Measurements from ENCODE around the gene COX20. TPM values are rescaled to one million over a fixed set of nuclear protein-coding genes. Genes with fewer than 3 reads are reported as not detected.

COX20 gene
- polyA plus RNA-seq, 1 donor (not counting 4 experiments of a cell fraction or from before 2014, with no cell fraction given) = 66.1 TPM

DNA sequence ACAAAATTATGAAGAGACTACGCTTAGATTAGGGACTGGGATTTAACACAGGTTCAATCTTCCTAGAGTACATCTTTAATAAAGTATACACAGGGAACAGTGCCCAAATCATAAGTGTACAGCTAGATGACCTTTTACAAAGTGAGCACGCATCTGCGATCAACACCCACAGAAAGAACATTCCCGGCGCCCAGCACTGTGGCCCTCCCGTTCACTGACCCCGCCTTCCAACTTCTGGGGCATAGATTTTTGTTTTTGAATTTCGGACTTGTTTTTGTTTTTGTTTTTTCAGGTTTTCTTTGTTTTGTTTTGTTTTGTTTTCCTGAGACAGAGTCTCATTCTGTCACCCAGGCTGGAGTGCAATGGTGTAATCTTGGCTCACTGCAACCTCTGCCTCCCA is 30.6 kb upstream of the COX20 start:
- Histone ChIP-seq H3K9me3 (ENCODE audit: control insufficient read depth, low read depth, low read length) (no peaks in the 10 kb centered on the region), H3K4me1 (ENCODE audit: control insufficient read depth, extremely low read depth, insufficient read depth, low read length) (no peaks in the 10 kb centered on the region), H3K79me2 (ENCODE audit: control insufficient read depth, insufficient read depth, low read length) (no peaks in the 10 kb centered on the region), H3K27me3 (ENCODE audit: control insufficient read depth, extremely low read depth, insufficient read depth, low read length) (no peaks in the 10 kb centered on the region), H3K4me2 (ENCODE audit: control insufficient read depth, extremely low read depth, insufficient read depth, low read depth, low read length) (no peak overlapping the region), H3K4me3 (ENCODE audit: control insufficient read depth in 2 of 3, extremely low read depth in 1 of 3, insufficient read depth in 2 of 3, low read depth in 1 of 3, low read length in 3 of 3) (no peak overlapping the region), H4K20me1 (ENCODE audit: control insufficient read depth, extremely low read depth, insufficient read depth, low read length) (no peaks in the 10 kb centered on the region), H3K9ac (ENCODE audit: control insufficient read depth, extremely low read depth, insufficient read depth, low read length) (no peak overlapping the region), H3K27ac (ENCODE audit: control insufficient read depth, insufficient read depth, low read length) (no peak overlapping the region), H3K9me1 (ENCODE audit: control insufficient read depth, extremely low read depth, insufficient read depth, low read length) (no peaks in the 10 kb centered on the region), H3K36me3 (ENCODE audit: control insufficient read depth in 2 of 2, extremely low read depth in 1 of 2, insufficient read depth in 2 of 2, low read length in 2 of 2) (no peaks in the 10 kb centered on the region), H2AFZ (ENCODE audit: control insufficient read depth, low read length) (no peak overlapping the region)
- TF ChIP-seq, protein P1, sequence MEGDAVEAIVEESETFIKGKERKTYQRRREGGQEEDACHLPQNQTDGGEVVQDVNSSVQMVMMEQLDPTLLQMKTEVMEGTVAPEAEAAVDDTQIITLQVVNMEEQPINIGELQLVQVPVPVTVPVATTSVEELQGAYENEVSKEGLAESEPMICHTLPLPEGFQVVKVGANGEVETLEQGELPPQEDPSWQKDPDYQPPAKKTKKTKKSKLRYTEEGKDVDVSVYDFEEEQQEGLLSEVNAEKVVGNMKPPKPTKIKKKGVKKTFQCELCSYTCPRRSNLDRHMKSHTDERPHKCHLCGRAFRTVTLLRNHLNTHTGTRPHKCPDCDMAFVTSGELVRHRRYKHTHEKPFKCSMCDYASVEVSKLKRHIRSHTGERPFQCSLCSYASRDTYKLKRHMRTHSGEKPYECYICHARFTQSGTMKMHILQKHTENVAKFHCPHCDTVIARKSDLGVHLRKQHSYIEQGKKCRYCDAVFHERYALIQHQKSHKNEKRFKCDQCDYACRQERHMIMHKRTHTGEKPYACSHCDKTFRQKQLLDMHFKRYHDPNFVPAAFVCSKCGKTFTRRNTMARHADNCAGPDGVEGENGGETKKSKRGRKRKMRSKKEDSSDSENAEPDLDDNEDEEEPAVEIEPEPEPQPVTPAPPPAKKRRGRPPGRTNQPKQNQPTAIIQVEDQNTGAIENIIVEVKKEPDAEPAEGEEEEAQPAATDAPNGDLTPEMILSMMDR (optimal IDR thresholded peaks at IDR 0.05 in 1 of 3, IDR thresholded peaks at IDR 0.05 in 1 of 3, conservative IDR thresholded peaks at IDR 0.05 in 1 of 3; ENCODE audit: extremely low read depth in 1 of 3, insufficient read depth in 2 of 3, low read length in 3 of 3) = no peak
- TF ChIP-seq EZH2 (IDR thresholded peaks at IDR 0.05; ENCODE audit: low read length) = no peak
- dilution Hi-C loops (cut with MboI; ENCODE audit: extremely low pct_ligation_motif_present, low sequenced_read_pairs) = no loop called here
- no peak for DNase-seq (ENCODE audit: low read depth, low spot score)
- no peak for FAIRE-seq

DNA sequence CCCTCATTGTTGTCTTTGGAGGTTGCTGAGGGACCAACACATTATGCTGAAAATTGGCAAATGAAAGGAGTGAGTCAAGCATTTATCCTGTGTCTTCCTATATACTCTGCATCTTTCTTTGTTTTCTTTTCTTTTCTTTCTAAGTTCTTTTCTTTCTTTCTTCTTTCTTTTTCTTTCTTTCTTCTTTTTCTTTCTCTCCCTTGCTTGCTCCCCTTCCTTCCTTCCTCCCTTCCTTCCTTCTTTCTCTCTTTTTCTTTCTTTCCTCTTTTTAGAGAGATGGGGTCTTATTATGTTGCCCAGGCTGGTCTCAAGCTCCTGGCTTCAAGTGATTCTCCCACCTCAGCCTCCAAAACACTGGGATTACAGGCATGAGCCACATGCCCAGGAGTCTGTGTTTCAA is 28.3 kb upstream of the COX20 start:
- Histone ChIP-seq H3K4me3 (ENCODE audit: control insufficient read depth in 2 of 3, extremely low read depth in 1 of 3, insufficient read depth in 2 of 3, low read depth in 1 of 3, low read length in 3 of 3) (no peak overlapping the region), H2AFZ (ENCODE audit: control insufficient read depth, low read length) (no peak overlapping the region), H3K9me3 (ENCODE audit: control insufficient read depth, low read depth, low read length) (no peaks in the 10 kb centered on the region), H3K79me2 (ENCODE audit: control insufficient read depth, insufficient read depth, low read length) (no peaks in the 10 kb centered on the region), H3K4me1 (ENCODE audit: control insufficient read depth, extremely low read depth, insufficient read depth, low read length) (no peaks in the 10 kb centered on the region), H3K27me3 (ENCODE audit: control insufficient read depth, extremely low read depth, insufficient read depth, low read length) (no peaks in the 10 kb centered on the region), H3K9me1 (ENCODE audit: control insufficient read depth, extremely low read depth, insufficient read depth, low read length) (no peaks in the 10 kb centered on the region), H3K36me3 (ENCODE audit: control insufficient read depth in 2 of 2, extremely low read depth in 1 of 2, insufficient read depth in 2 of 2, low read length in 2 of 2) (no peaks in the 10 kb centered on the region), H4K20me1 (ENCODE audit: control insufficient read depth, extremely low read depth, insufficient read depth, low read length) (no peaks in the 10 kb centered on the region), H3K27ac (ENCODE audit: control insufficient read depth, insufficient read depth, low read length) (no peak overlapping the region), H3K4me2 (ENCODE audit: control insufficient read depth, extremely low read depth, insufficient read depth, low read depth, low read length) (no peak overlapping the region), H3K9ac (ENCODE audit: control insufficient read depth, extremely low read depth, insufficient read depth, low read length) (no peak overlapping the region)
- dilution Hi-C loops (cut with MboI; ENCODE audit: extremely low pct_ligation_motif_present, low sequenced_read_pairs) = no loop called here
- FAIRE-seq = no peak
- DNase-seq (ENCODE audit: low read depth, low spot score) = no peak
- TF ChIP-seq, protein P1 (optimal IDR thresholded peaks at IDR 0.05 in 1 of 3, IDR thresholded peaks at IDR 0.05 in 1 of 3, conservative IDR thresholded peaks at IDR 0.05 in 1 of 3; ENCODE audit: extremely low read depth in 1 of 3, insufficient read depth in 2 of 3, low read length in 3 of 3) = no peak
- TF ChIP-seq EZH2 (IDR thresholded peaks at IDR 0.05; ENCODE audit: low read length) = no peak

Measured in keratinocyte (primary cell).